ENCODE data around the gene MAL. TPM values are rescaled to one million over a fixed set of nuclear protein-coding genes. Genes with fewer than 3 reads are reported as not detected.
"Not testable (repeated sequence)": the region's sequence is repeated elsewhere in the genome, so short reads cannot be mapped to it uniquely, and the experiment has no call there.

Gene MAL
- total RNA-seq, 2 experiments from 2014 or later, result 29.5 to 30.7 TPM

- ChIA-PET CTCF (interaction anchor here (1.0 kb wide), 1 partner anchor 49 kb away, joined by 3 read pairs; no protein-coding TSS in a partner anchor), POLR2A (no interaction called here)
Measured at GRCh38 chr2:95029898-95030341, 4.4 kb downstream of the MAL start.

- ChIA-PET CTCF (interaction anchor here (1.0 kb wide), 1 partner anchor 49 kb away, joined by 3 read pairs; no protein-coding TSS in a partner anchor), POLR2A (no interaction called here)
Measured at GRCh38 chr2:95030496-95030895, 5.0 kb downstream of the MAL start.

GRCh38 chr2:95031076-95031725 lies 5.7 kb downstream of the MAL start:
- ChIA-PET POLR2A (no interaction called here), CTCF (interaction anchor here (0.7 kb wide), 1 partner anchor 10 kb away, joined by 3 read pairs; no protein-coding TSS in a partner anchor)

- CTCF ChIA-PET, result interaction anchor here (0.7 to 0.9 kb wide), 2 partner anchors 10 to 83 kb away, joined by 3 read pairs; no protein-coding TSS in a partner anchor
- POLR2A ChIA-PET, result no interaction called here
Measured at GRCh38 chr2:95031726-95032116, 6.2 kb downstream of the MAL start.

GRCh38 chr2:95032341-95032740 lies 6.8 kb downstream of the MAL start:
- ChIA-PET POLR2A (no interaction called here), CTCF (interaction anchor here (0.7 to 1.1 kb wide), 3 partner anchors 9 to 83 kb away, joined by 3 read pairs; no protein-coding TSS in a partner anchor)

- ChIA-PET POLR2A (no interaction called here), CTCF (interaction anchor here (0.9 to 2.1 kb wide), 3 partner anchors 8 to 82 kb away, joined by 3 to 7 read pairs (median 3); partner anchors contain the start of gene MAL)
Measured at GRCh38 chr2:95032868-95033603, 7.5 kb downstream of the MAL start.

- ChIA-PET POLR2A (no interaction called here), CTCF (interaction anchor here (1.0 to 2.1 kb wide), 3 partner anchors 9 to 46 kb away, joined by 3 to 7 read pairs (median 3); partner anchors contain the start of gene MAL)
Measured at GRCh38 chr2:95034221-95034620, 8.7 kb downstream of the MAL start.

- CTCF ChIA-PET, result interaction anchor here (1.0 to 2.1 kb wide), 3 partner anchors 9 to 45 kb away, joined by 3 to 7 read pairs (median 3); partner anchors contain the start of gene MAL
- POLR2A ChIA-PET, result no interaction called here
Measured at GRCh38 chr2:95034818-95035217, 9.3 kb downstream of the MAL start.

- ChIA-PET POLR2A (no interaction called here), CTCF (no interaction called here)
Measured at GRCh38 chr2:95036596-95037383, 11.3 kb downstream of the MAL start.

GRCh38 chr2:95037384-95037839 lies 11.9 kb downstream of the MAL start:
- POLR2A ChIA-PET, result no interaction called here

GRCh38 chr2:95037841-95038585 lies 12.5 kb downstream of the MAL start:
- POLR2A ChIA-PET, CTCF ChIA-PET: not testable (repeated sequence)

More at GRCh38 chr2:95037384-95037839, 11.9 kb downstream of the MAL start:
- CTCF ChIA-PET, result no interaction called here

GRCh38 chr2:95038635-95039298 lies 13.3 kb downstream of the MAL start:
- CTCF ChIA-PET, result no interaction called here
- POLR2A ChIA-PET, result no interaction called here

- POLR2A ChIA-PET, result no interaction called here
- CTCF ChIA-PET, result no interaction called here
Measured at GRCh38 chr2:95039363-95039762, 13.9 kb downstream of the MAL start.

GRCh38 chr2:95039978-95040377 lies 14.5 kb downstream of the MAL start:
- ChIA-PET POLR2A (no interaction called here), CTCF (interaction anchor here (0.7 to 1.0 kb wide), 2 partner anchors 13 to 40 kb away, joined by 3 to 5 read pairs; no protein-coding TSS in a partner anchor)

- ChIA-PET POLR2A (no interaction called here), CTCF (interaction anchor here (0.7 to 1.0 kb wide), 2 partner anchors 12 to 39 kb away, joined by 3 to 5 read pairs; no protein-coding TSS in a partner anchor)
Measured at GRCh38 chr2:95040426-95040825, 14.9 kb downstream of the MAL start.

- POLR2A ChIA-PET, result interaction anchor here (1.0 kb wide), 1 partner anchor 15 kb away, joined by 3 read pairs; the partner anchor contains the start of gene MAL
- CTCF ChIA-PET, result interaction anchor here (0.9 to 1.8 kb wide), 2 partner anchors 9 to 18 kb away, joined by 3 to 9 read pairs; no protein-coding TSS in a partner anchor
Measured at GRCh38 chr2:95041060-95041823, 15.7 kb downstream of the MAL start.

GRCh38 chr2:95041824-95042442 lies 16.4 kb downstream of the MAL start:
- ChIA-PET CTCF (interaction anchor here (0.9 to 1.8 kb wide), 2 partner anchors 10 to 19 kb away, joined by 3 to 9 read pairs; no protein-coding TSS in a partner anchor), POLR2A (interaction anchor here (1.0 kb wide), 1 partner anchor 16 kb away, joined by 3 read pairs; the partner anchor contains the start of gene MAL)
